SW 1271 (cell line): ENCODE data around the gene FBRS.

Source experiments
- DNase-seq, 2 experiments: peaks; one replicate each; lab custom pipeline; 2025; lab: John Stamatoyannopoulos, UW

Gene FBRS

GRCh38 chr16:30644334-30644830, 13.8 kb upstream of the FBRS start:
- no peak for DNase-seq

GRCh38 chr16:30645727-30646126, 12.5 kb upstream of the FBRS start:
- DNase-seq = no peak

DNA sequence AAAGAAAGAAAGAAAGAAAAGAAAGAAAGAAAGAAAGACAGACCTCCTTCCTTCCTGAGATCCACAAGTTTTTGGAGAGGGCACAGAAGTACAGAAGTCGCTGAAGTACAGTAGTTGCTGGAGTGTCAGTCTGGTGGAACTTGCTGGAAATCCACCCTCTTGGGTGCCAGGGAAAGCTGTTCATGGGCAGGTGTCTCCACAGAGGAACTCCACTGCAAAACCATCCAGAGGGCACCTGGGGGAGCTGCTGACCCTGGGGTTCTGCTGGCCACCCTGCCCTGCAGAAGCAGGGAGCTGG, 11.0 kb upstream of the FBRS start:
- DNase-seq = no peak

- DNase-seq = no peak
These were observed 8.4 kb upstream of the FBRS start for GRCh38 chr16:30649725-30650368.

DNA sequence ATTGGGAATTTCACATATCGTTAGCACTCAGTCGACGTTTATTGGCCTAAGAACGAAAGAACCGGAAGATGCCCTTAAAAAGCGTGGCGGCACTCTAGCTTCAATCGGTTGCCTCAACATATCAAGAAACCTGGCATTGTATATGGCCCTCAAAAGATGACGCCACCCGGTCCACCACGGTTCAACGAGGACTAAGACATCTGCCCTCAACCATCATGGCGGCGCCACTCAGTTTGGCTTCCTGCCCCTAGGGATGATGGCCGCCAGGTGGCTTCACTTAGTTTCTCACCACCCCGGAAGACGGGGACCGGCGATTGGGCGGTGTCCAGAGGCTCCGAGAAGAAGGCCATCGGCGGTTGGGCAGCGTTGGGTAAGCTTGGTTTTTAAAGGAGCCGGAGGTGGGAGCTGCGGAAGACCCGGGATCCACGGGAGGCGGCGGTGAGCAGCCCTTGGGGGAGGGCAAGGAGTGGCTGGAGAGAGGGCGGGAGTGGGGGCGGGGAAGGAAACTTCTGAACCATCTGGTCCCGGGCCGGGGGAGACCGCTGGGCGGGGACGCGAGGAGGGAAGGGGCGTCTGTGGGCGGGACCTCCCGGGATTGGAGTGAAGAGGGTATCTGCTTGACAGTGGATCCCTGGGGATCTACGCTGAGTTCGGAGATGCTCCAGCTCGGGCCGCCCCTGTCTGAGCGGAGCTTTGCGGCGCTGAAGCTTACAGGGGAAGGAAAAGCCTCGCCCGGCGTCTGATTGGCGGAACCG, 7.7 kb upstream of the FBRS start, which contains the start of gene PRR14:
Gene PRR14, plus strand, starts transcription at position 592 of the 755 bp plus-strand sequence. CDS start 686 bp downstream, outside the sequence.
- peak; percentile 96 to 99 for DNase-seq

GRCh38 chr16:30651124-30652004, 6.9 kb upstream of the FBRS start:
- peak in 1 of 2 experiments; percentile 51 for DNase-seq

DNA sequence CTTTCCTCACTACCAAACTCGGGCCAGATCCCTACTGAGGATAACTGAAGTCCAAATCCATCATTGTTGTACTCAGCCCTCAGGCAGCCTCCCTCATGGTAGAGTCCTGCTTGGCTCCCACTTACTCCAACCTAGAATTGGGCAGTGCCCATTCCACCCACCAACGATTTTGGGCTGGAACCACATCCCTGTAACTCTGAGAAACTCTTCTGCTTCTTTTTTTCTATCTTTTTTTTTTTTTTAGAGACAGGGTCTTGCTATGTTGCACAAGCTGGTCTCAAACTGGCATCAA, 6.3 kb upstream of the FBRS start:
- no peak for DNase-seq

- no peak for DNase-seq
These were observed 5.5 kb upstream of the FBRS start for GRCh38 chr16:30652718-30653117.

GRCh38 chr16:30654856-30655255, 3.4 kb upstream of the FBRS start:
- no peak for DNase-seq

DNA sequence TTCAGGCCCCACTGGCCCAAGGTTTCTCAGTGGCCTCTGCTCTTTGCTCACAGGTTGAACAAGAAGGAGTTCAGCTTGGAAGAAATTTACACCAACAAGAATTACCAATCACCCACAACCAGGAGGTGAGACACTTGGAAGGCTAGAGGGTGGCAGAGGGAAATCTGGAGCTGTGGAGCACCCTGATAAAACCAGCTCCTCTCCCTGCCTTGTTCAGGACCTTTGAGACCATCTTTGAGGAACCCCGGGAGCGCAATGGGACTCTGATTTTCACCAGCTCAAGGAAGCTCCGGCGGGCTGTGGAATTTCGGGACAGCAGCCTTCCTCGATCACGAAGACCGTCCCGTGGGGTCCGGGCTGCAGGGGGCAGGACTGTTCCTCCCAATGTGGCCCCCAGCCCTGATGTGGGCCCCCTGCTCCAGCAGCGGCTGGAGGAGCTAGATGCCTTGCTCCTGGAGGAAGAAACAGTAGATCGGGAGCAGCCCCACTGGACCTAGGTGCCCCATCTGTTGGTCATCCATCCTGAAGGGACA, 2.4 kb upstream of the FBRS start:
- no peak for DNase-seq

GRCh38 chr16:30656388-30656787, 1.8 kb upstream of the FBRS start:
- DNase-seq = no peak

DNA sequence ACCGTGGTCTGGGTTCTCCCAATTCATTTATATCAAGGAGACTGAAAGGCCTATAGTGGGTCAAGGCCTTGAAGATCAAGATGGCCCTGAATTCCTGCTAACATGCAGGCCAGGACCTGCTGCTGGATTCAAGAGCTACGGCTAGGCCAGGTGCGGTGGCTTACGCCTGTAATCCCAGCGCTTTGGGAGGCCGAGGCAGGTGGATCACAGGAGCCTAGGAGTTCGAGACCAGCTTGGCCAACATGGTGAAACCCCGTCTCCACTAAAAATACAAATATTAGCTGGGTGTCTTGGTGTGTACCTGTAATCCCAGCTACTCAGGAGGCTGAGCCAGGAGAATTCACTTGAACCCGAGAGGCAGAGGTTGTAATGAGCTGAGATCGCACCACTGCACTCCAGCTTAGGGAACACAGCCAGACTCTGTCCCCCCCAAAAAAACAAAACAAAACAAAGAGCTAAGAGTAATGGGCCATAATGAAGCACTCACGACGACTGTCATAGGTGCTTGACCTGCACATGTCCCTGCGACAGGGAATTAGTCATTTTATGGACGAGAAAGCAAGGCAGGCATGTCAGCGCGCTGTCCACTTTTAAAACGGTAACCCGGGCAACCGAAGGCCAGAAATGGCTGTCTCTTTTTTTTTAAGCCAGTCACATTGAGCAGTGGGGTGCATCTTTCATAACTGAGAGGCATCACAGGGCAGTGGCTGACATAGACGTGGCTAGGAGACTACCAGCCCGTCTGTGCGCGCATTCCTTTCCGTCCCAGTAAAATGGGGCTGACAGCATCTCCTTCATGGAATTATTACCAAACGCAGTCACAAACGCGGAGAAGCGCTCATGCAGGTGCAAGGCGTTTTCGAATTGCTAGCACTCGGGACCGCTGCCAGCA, 1.0 kb upstream of the FBRS start:
- no peak for DNase-seq

- DNase-seq = peak; percentile 96 to 97
These were observed 688 bp downstream of the FBRS start for GRCh38 chr16:30658731-30659506.

DNA sequence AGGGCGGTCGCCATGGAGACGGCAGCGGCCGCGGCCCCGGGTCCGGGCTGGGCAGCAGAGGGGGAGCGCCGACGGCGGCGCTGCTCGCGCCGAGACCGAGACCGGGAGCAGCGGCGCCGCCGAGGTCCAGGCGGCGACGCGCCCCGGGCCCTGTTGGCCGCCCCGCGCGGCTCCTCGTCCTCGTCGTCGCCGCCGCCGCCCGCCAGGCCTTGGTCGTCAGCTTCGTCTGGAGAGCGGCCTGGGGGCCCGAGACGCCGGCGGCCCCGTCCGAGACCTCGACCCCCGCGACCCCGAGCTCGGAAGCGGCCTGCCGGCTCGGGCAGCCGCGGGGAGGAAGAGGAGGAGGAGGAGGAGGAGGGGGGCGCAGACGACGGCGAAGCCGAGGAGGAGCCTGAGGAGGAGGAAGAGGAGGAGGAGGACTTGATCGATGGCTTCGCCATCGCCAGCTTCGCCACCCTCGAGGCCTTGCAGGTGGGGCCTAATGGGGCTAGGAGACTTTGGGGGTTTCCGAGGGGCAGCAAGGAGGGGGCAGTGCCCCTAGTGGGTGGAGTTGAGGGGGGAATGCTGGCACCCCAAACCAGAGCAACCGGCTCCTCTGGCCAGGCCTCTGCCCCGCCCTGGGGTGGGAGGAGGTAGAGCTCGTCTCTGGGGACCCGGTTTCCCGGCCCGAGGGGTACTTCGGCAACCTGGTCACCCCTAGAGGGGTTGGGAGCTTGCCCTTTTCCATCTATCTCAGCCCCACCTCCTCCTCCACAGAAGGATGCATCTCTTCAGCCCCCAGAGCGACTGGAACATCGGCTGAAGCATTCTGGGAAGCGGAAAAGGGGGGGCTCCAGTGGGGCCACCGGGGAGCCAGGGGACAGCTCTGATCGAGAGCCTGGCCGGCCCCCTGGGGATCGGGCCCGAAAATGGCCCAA, 1.5 kb downstream of the FBRS start:
- no peak for DNase-seq

GRCh38 chr16:30660424-30661261, 2.4 kb downstream of the FBRS start:
- DNase-seq = no peak

DNA sequence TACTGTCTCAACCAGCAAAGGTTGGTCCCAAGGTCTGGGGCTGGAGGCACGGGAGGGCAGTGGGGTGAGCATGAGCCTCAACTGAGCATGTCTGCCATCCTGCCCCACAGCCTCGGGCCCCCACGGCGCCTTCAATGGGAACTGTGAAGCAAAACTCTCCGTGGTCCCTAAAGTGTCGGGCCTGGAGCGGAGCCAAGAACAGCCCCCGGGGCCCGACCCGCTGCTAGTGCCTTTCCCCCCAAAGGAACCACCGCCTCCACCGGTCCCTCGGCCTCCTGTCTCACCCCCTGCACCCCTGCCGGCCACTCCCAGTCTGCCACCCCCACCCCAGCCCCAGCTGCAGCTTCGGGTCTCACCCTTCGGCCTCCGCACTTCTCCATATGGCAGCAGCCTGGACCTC, 4.2 kb downstream of the FBRS start:
- DNase-seq = no peak

- DNase-seq = no peak
These were observed 4.8 kb downstream of the FBRS start for GRCh38 chr16:30663038-30663437.

DNA sequence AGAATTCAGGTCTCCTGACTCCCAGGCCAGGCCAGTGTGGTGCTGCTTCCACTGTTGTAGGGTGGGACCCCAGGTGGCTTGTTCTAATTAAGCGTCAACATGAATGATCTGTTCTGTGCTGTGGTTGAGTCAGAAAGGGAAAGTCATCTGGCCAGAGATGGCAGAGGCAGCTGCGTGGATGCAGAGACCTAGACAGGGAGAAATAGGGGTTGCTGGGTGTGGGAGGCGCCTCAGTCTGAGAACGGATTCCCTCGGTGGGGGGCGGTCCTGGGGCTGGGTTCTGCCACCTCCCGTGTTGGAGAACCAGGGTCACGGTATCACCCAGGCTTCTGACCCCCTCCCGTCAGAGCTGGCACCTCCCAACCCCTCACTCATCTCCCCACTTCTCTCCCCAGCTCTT, 5.6 kb downstream of the FBRS start:
- no peak for DNase-seq

DNA sequence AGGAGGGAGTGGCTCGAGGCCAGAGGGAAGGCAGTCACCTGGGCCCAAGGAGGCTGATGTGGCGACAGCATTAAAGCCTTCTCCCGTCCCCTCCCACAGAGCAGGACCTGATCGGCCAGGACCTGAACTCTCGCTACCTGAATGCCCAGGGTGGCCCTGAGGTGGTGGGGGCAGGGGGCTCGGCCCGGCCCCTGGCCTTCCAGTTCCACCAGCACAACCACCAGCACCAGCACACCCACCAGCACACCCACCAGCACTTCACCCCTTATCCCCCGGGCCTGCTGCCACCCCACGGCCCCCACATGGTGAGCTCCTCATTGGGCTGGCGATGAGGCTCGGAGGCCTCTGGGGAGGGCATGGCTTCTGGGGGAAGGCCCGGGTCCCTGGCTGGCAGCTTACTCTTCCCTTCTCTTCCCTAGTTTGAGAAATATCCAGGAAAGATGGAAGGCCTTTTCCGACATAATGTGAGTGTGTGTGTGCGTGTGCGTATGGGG, 6.4 kb downstream of the FBRS start:
- no peak for DNase-seq
